Activated T-helper 1 cell treated with anti-CD3 and anti-CD28 coated beads, Interleukin-2, amount 50 U/mL, for 16 hours (primary cell): ENCODE results near the gene GASK1A.

Source experiments
- DNase-seq, 2 donors: peaks; one replicate each; pipeline ENCODE4 v3.0.0-alpha.2; 2020; ENCODE audit warnings: low read depth in 1 of 2, low spot score in 1 of 2

The GASK1A gene

DNA sequence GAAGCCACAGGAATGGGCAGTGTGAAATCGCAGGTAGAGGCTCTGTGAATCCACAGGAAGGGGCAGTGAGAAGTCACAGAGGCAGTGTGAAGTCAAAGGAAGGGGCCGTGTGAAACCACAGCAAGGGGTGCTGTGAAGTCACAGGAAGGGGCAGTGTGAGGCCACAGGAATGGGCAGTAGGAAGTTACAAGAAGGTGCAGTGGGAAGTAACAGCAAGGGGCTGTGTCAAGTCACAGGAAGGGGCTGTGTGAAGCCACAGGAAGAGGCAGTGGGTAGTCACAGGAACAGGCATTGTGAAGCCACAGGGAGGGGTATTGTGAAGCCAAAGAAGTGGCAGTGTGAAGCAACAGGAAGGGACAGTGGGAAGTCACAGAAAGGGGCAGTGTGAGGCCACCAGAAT, 34.1 kb downstream of the GASK1A start:
- DNase-seq: no peak

DNA sequence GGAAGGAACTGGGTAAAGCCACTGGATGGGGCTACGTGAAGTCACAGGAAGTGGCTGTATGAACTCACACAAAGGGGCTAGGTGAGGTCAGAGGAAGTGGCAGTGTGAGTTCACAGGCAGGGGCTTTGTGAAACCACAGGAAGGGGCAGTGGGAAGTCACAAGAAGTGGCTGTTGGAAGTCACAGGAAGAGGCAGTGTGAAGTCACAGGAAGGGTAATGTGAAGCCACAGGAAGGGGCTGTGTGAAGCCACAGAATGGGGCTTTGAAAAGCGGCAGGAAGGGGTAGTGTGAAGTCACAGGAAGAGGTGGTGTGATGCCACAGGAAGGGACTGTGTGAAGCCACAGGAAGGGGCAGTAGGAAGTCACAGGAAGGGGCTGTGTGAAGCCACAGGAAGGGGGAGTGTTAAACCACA, 34.6 kb downstream of the GASK1A start:
- DNase-seq: no peak

DNA sequence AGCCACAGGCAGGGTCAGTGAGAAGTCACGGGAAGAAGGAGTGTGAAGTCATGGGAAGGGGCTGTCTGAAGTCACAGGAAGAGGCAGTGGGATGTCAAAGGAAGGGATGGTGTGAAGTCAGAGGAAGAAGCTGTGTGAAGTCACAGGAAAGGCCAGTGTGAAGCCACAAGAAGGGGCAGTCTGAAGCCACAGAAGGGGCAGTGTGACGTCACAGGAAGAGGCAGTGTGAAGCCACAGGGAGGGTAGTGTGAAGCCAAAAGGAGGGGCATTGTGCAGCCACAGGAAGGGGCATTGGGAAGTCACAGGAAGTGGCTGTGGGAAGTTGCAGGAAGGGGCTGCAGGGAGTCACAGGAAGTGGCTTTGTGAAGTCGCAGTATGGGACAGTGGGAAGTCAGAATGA, 35.1 kb downstream of the GASK1A start:
- no peak for DNase-seq

DNA sequence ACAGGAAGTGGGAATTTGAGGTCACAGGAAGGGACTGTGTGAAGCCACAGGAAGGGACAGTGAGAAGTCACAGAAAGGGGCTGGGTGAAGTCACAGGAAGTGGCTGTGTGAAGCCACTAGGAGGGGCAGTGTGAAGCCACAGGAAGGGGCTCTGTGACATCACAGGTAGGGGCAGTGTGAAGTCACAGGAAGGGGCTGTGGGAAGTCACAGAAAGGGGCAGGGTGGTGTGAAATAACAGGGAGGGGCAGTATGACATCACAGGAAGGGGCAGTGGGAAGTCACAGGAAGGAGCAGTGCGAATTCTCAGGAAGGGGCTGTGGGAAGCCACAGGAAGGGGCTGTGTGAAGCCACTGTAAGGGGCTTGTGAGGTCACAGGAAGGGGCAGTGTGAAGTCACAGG, 35.8 kb downstream of the GASK1A start:
- DNase-seq: no peak

DNA sequence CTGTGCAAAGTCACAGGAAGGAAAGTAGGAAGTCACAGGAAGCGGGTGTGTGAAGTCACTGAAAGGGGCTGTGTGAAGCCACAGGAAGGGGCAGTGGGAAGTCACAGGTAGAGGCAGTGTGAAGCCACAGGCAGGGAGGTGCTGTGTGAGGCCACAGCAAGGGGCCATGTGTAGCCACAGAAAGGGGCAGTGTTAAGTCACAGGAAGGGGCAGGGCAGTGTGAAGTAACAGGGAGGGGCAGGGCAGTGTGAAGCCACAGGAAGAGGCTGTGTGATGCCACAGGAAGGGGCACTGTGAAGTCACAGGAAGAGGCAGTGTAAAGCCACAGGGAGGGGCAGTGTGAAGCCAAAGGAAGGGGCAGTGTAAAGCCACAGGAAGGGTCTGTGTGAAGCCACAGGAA, 36.5 kb downstream of the GASK1A start:
- no peak for DNase-seq

DNA sequence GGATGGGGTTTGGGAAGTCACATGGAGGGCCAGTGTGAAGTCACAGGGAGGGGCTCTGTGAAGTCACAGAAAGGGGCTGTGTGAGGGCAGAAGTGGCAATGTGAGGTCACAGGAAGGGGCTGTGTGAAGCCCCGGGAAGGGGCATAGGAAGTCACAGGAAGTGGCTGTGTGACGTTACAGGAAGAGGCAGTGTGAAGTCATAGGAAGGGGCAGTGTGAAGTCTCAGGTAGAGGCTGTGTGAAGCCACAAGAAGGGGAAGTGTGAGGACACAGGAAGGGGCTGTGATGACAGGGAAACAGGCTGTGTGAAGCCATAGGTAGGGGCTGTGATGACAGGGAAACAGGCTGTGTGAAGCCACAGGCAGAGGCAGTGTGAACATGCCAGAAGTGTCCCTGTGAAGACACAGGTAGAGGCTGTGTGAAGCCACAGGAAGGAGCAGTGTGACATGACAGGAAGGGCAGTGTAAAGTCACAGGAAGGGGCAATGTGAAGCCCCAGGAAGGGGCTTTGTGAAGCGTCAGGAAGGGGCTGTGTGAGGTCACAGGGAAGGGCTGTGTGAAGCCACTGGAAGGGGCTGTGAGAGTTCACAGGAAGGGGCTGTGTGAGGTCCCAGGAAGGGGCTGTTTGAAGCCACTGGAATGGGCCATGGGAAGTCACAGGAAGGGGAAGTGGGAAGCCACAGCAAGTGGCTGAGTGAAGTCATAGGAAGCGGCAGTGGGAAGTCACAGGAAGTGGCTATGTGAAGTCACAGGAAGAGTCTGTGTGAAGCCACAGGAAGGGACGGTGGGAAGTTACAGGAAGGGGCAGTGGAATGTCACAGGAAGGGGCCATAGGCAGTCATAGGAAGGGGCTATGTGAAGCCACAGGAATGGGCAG, 37.1 kb downstream of the GASK1A start:
- no peak for DNase-seq

DNA sequence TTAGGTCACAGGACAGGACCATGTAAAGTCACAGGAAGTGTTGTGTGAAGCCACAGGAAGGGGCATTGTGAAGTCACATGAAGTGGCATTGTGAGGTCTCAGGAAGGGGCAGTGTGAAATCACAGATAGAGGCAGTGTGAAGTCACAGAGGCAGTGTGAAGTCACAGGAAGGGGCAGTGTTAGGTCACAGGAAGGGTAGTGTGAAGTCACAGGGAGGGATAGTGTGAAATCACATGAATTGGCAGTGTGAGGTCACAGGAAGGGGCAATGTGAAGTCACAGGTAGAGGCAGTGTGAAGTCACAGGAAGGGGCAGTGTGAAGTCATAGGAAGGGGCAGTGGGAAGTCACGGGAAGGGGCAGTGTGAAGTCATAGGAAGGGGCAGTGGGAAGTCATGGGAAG, 37.9 kb downstream of the GASK1A start:
- DNase-seq: no peak

DNA sequence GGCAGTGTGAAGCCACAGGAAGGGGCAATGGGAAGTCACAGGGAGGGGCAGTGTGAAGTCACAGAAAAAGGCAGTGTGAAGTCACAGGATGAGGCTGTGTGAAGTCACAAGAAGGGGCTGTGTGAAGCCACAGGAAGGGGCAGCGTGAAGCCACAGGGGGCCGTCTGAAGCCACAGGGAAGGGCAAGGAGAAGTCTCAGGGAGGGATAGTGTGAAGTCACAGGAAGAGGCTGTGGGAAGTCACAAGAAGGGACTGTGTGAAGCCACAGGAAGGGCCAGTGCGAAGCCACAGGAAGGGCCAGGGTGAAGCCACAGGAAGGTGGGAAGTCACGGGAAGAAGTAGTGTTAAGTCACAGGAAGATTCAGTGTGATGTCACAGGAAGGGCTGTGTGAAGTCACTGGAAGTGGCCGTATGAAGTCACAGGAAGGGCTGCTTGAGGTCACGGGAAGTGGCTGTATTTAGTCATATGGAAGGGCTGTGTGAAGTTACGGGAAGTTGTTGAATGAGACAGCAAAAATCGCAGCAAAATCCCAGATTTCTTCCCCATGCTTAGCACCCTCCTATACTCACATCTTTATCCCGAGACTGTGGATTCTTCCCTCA, 38.6 kb downstream of the GASK1A start:
- DNase-seq: no peak

DNA sequence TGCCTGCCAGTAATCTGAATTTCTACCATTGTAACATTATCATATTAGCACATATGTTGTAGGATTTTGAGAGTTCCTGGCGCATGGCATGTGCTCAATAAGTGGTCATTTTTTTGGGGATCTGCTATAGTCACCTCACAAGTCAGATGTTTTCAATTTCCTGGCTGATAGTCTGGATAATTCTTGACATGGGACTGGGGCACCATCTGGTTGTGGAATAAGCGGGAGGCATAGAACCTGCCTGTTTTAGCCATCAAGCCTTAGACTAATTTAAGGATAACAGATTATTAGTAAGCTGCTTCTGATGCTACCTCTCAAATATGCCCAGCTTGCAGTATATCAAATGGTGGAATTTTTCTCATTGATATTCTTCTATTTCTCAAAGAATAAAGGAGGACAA, 39.1 kb downstream of the GASK1A start:
- DNase-seq: no peak

DNA sequence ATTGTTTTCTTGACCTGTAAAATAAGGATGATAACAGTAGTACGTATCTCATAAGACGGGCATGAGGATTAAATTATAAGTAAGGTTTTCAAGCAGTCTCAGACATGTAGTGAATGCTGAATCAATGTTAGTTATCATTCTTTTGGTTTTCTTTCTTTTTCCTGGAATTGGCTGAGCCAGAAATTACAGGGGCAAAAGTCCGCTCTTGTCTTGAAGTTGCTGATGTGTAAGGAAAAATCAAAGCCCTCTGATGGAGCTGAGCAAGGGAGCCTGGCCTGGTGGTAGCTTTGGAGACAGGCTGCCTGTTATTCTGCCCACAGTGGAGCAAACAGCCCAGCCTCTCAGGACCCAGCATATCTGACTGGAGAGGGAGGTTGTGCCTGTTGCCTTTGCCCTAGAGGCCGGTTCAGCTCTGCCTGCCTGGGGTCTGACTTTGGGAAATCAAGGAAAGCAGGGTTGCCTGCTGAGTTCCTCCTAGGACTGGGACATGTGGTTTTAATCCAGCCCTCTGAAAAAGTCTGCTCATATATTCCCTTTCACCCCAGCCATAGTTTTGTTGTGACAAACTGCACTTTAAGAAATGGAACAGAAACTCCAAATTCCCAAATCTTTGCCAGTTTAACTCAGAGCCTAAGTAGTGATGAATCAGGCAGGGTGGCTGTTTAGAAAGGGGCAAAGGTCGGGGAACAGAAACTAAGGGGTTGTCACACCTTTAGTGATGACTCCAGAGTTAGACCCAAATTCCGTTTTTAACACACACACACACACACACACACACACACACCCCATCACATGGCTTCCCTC, 40.1 kb downstream of the GASK1A start:
- DNase-seq: no peak

DNA sequence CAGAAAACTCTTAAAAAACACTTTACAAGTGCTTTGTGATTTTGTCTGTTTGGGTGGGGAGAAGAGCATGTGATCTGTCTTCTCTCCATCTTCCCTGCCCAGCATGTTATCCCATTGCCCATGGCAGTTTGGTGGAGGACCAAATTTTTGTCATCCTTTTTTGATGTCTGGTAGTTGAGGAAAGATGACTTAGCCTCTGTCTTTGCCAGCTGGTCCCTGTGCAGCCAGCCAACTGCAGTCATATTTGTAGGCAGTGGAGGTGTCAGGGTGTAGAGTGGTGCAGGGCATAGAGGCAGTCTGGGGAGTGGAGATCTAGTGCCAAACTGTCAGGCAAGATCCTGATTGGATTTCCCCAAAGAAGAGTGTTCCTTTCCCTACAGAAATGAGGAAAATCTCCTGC, 40.7 kb downstream of the GASK1A start:
- DNase-seq: no peak

DNA sequence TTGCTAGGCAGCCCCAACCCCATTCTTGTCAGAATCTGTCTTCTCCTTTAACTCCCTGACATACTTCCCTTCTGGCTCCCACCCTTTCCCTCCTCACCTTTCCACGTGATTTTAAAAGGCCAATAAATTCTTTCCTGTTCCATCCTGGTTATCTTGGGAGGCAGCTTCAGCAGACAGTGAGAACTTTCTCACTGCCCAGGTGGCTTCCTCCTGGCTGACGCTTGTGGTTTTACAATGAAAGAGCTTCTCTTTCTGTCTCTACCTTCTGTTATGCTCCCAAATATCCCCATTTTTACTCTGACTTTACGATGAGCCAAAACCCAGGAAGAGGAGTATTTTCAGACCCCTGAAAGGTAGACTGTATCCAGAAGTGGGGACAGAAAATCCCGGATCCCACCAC, 42.1 kb downstream of the GASK1A start:
- no peak for DNase-seq

DNA sequence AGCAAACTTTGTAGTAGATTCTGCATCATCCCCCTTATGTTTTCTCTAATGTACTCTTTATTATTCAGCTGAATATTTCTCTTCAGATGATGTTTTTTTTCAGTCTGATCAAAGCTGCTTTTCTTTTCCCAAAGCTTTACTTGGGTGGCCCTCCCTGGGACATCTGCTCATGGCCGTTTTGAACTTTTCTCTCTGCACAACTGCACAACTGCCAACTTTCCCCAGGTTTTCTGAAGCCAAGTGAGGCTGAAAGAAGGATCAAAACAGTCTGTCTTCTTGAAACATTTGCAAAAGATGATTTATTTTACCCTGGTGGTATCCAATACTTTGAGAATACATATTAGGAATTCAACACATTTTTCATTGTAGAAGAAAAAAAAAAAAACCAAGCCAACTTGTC, 43.0 kb downstream of the GASK1A start:
- DNase-seq: no peak

DNA sequence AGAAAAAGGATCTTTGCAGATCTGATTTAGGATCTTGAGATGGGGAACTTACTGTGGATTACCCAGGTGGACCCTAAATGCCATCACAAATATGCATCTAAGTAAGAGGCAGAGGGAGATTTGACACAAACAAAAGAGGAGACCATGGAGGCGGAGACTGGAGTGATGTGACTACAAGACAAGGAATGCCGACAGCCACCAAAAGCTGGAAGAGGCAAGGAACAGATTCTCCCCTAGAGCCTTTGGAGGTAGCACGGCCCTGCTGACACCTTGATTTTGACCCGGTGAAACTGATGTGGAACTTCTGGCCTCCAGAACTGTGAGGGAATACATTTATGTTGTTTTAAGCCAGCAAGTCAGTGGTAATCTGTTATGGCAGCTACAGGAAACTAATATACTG, 44.0 kb downstream of the GASK1A start:
- no peak for DNase-seq

DNA sequence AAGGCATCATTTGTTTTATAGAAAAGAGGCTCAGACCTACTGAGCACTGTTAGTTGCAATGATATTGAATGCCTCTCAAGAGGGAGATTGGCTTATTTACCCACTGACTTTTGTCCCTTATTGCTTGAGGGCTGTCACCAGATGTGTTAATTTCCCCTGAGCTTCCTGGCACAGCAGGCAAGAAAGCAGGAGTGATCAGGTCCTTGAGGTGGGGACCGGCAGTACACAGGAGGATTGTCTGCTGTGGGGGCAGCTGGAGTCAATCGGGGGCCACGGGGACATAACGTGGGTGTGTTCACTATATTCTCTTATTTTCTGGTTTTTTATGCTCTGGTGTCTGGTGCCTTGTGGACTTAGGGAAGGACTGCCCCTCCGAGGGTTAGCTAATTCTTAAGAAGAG, 44.6 kb downstream of the GASK1A start:
- DNase-seq: no peak

DNA sequence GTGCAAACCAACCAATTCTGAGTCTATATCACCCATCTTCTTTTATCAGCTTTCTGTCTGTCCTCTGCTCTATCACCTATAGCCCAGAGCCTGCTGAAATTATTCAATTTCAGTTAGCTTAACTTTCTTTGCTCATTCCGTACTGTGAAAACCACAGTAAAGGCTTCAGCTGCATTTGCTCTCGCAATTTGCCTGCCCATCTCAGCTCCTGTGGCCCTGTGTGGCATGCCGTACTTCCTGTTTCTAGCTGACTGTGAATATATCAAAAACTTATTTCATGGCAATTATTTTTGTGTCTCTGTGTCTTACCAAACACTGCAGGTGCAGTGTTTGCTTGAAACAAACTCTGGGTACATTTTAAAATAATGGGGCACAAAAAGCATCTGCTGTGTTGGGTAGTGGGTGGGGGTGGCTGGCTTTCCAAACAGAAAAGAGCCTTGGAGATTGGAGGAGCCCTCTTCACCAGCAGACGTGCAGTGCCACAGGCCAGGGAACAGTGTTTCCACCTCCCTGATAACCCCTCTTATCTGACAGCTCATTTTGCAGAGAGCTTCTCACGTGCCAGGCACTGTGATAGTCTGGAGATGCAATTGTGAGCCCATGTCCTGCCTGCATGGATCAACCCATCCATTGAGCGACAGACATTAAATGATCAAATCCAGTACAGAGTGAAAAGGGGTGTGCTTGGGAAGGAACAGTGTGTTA, 45.2 kb downstream of the GASK1A start:
- DNase-seq: no peak

DNA sequence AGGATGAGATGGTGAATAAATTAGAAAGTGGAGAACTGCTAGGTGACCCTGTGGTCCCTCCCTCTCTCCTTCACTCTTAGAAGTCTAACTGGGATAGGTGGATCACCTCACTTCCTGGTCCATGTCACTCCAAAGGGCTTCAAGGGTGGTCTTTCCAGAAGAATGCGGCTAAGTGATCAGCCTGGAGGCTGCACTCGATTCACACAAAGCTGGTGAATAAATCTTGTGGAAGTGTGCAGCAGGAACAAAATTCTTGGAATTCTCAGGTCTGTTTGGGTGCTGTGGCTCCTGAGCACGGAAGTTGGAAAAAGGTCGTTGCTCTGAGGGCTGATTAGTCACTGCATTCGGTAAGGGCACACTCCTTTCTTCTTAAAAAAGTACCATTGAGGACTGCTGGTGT, 46.3 kb downstream of the GASK1A start:
- DNase-seq: no peak

DNA sequence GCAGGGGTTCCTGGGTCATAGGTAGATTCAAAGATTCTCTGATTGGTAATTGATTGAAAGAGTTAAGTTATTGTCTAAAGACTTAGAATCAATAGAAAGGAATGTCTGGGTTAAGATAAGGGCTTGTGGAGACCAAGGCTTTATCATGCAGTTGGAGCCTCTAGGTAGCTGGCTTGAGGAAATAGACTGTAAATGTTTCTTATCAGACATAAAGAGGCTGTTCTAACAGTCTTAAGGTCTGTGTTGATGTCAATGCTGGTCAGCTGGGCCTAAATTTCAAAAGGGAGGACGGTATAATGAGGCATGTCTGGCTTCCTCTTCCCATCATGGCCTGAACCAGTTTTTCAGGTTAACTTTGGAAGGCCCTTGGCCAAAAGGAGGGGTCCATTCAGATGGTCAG, 48.9 kb downstream of the GASK1A start:
- DNase-seq: no peak

DNA sequence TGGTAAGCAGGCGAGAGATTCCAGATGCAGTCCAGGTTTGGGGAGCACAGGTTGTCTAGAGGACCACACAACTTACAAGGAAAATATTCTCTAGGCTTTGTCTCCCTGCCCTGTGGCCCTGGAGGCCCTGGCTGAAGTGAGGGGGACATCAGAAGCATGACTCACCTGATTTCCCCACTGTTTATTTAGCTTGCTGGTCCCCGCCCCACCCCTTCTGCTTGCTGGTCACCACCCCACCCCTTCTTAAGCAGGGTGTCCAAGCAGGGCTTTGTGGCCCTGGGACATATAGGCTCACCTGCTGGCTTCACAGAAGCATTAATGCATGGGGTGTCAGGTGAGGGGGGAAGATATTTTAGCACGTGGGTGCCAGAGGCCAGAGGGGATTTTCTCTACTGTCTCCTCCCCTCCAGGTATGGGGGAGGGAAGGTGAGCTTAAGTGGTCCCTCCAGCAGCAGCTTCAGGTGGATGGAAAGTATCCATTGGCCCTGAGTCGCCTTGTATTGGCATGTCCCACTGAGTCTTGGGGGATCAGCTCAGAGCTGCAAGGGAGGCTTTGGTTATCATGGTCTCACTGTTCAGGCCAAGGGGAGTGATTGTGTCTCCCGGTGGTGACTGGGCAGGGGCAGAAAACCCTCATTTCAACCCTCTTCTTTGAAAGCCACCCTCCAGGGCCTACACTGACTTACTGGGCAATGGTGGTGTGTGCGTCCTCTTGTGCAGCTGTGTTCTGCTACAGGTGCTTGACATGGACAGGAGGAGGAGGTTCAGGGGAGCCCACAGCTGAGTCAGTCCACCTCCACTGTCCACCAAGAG, 49.8 kb downstream of the GASK1A start:
- no peak for DNase-seq

DNA sequence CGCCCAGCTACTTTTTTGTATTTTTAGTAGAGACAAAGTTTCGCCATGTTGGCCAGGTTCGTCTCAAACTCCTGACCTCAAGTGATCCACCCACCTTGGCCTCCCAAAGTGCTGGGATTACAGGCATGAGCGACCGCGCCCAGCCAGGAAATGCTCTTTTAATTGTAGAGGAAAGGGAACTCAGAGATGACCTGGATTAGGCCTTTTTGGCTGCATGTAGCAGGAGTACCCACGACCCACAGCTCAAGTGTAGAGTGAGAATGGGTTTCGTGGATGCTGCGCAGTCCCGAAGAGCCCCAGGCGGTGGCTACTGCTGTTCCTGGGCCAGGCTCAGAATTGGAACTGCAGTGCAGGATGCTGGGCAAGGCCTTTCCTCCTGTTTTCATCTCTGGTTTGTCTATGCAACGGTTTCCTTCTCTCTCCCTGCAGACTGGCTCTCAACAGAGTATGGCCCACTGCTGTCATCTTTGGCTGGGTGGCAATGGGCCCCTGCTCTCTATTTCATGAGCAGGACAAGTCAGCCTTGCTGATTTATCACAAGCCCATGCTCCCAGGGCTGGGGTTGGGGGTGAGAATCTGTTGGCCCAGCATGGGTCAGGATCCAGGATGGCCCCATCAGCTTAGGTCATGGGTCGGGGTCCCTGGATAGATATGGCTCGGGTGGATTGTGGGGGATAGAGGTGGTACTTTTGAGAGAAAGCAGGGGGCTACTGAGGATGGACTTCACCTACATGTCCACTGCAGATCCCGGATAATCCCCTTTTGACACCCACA, 51.2 kb downstream of the GASK1A start:
- no peak for DNase-seq
